Stimulated activated CD4-positive, alpha-beta T cell treated with anti-CD3 and anti-CD28 coated beads, Interleukin-4, amount 100 ng/mL, for 4 hours (primary cell): Measurements from ENCODE around the gene TMEM231.
"Not testable (repeated sequence)": the region's sequence is repeated elsewhere in the genome, so short reads cannot be mapped to it uniquely, and the experiment has no call there.

Experiments used
- DNase-seq, 2 experiments: peaks; one replicate each; pipeline ENCODE4 v3.0.0-alpha.2; 2020

The TMEM231 gene

GRCh38 chr16:75555707-75556430, at the start of gene TMEM231:
TMEM231 (minus strand) TSS chr16:75556252; CDS start chr16:75556209, 43 bp downstream.
- peak; percentile 96 to 97 for DNase-seq

GRCh38 chr16:75603241-75603640, 47.2 kb upstream of the TMEM231 start:
- DNase-seq = no peak

- no peak for DNase-seq
Observed at GRCh38 chr16:75599452-75600277, 43.6 kb upstream of the TMEM231 start.

GRCh38 chr16:75593825-75594820, 38.1 kb upstream of the TMEM231 start:
- no peak for DNase-seq

GRCh38 chr16:75593308-75593707, 37.3 kb upstream of the TMEM231 start:
- DNase-seq = no peak

- not testable (repeated sequence) for DNase-seq
Observed at GRCh38 chr16:75591927-75592326, 35.9 kb upstream of the TMEM231 start.

- no peak for DNase-seq
Observed at GRCh38 chr16:75590920-75591843, 35.1 kb upstream of the TMEM231 start.

- DNase-seq = no peak
Observed at GRCh38 chr16:75589306-75589705, 33.3 kb upstream of the TMEM231 start.

- DNase-seq = no peak
Observed at GRCh38 chr16:75588716-75589115, 32.7 kb upstream of the TMEM231 start.

GRCh38 chr16:75584108-75584507, 28.1 kb upstream of the TMEM231 start:
- no peak for DNase-seq

- no peak for DNase-seq
Observed at GRCh38 chr16:75579281-75579834, 23.3 kb upstream of the TMEM231 start.

GRCh38 chr16:75578725-75579124, 22.7 kb upstream of the TMEM231 start:
- no peak for DNase-seq

GRCh38 chr16:75578212-75578611, 22.2 kb upstream of the TMEM231 start:
- no peak for DNase-seq

- no peak for DNase-seq
Observed at GRCh38 chr16:75576384-75576811, 20.3 kb upstream of the TMEM231 start.

- DNase-seq = no peak
Observed at GRCh38 chr16:75575958-75576357, 19.9 kb upstream of the TMEM231 start.

GRCh38 chr16:75573955-75574354, 17.9 kb upstream of the TMEM231 start:
- no peak for DNase-seq

- DNase-seq = no peak
Observed at GRCh38 chr16:75572864-75573542, 17.0 kb upstream of the TMEM231 start.

GRCh38 chr16:75570396-75571065, 14.5 kb upstream of the TMEM231 start:
- no peak for DNase-seq

GRCh38 chr16:75567911-75568310, 11.9 kb upstream of the TMEM231 start:
- DNase-seq = no peak

GRCh38 chr16:75566758-75567255, 10.8 kb upstream of the TMEM231 start:
- no peak for DNase-seq
